GM19455 (cell line): Measurements from ENCODE around the gene NEIL1.
"Not testable (repeated sequence)": the region's sequence is repeated elsewhere in the genome, so short reads cannot be mapped to it uniquely, and the experiment has no call there.

Source experiments
- ATAC-seq: cut with Tn5 transposase; IDR thresholded peaks from one replicate; pipeline ENCODE4 v1.9.1; 2021; ENCODE audit not compliant: unreplicated experiment

Gene NEIL1, protein sequence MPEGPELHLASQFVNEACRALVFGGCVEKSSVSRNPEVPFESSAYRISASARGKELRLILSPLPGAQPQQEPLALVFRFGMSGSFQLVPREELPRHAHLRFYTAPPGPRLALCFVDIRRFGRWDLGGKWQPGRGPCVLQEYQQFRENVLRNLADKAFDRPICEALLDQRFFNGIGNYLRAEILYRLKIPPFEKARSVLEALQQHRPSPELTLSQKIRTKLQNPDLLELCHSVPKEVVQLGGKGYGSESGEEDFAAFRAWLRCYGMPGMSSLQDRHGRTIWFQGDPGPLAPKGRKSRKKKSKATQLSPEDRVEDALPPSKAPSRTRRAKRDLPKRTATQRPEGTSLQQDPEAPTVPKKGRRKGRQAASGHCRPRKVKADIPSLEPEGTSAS

DNA sequence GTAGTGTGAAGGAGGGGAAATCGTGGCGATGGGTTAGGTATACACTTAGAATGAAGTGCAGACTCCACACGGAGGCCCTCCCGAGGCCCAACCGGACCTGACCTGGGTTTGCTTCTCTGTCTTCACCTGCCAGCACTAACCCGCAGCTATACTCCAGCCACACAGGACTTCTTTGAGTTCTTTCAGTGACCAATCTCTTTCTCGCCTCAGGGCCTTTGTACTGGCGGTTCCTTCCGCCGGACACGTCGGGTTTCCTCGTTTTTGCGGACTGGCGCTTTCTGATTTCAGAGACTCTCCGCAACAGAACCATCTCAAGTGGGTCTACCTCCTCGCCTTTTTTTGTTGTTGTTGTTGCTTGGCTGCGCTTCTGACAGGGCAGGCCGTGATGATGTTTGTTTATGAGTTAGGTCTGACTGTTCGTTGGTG is at the start of gene NEIL1:
Gene NEIL1, plus strand, starts transcription at position 244 of the 426 bp plus-strand sequence. CDS start 1,867 bp downstream, outside the sequence.
- no peak for ATAC-seq

- ATAC-seq, result peak; percentile 64
Measured at GRCh38 chr15:75298541-75299310, 48.1 kb upstream of the NEIL1 start.

- peak; percentile 55 for ATAC-seq
Measured at GRCh38 chr15:75299311-75299688, 47.5 kb upstream of the NEIL1 start.

- not testable (repeated sequence) for ATAC-seq
Measured at GRCh38 chr15:75300026-75300425, 46.8 kb upstream of the NEIL1 start.

GRCh38 chr15:75302318-75302717 is 44.5 kb upstream of the NEIL1 start:
- no peak for ATAC-seq

- not testable (repeated sequence) for ATAC-seq
Measured at GRCh38 chr15:75302753-75303152, 44.1 kb upstream of the NEIL1 start.

DNA sequence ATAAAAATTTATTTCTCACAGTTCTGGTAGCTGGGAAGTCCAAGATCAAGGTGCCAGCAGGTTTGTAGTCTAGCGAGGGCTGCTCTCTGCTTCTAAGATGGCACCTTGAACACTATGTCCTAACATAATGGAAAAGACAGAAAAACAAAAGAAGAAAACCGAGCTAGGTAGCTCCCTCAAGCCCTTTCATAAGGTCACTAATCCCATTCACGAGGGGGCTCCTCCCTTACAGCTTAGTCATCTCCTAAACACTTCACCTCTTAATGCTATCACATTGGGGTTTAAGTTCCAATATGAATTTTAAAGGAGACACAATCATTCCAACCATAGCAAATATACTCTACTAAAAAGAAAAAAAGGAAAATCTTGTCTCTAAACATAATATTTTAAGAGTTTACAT is 40.7 kb upstream of the NEIL1 start:
- ATAC-seq, result no peak

DNA sequence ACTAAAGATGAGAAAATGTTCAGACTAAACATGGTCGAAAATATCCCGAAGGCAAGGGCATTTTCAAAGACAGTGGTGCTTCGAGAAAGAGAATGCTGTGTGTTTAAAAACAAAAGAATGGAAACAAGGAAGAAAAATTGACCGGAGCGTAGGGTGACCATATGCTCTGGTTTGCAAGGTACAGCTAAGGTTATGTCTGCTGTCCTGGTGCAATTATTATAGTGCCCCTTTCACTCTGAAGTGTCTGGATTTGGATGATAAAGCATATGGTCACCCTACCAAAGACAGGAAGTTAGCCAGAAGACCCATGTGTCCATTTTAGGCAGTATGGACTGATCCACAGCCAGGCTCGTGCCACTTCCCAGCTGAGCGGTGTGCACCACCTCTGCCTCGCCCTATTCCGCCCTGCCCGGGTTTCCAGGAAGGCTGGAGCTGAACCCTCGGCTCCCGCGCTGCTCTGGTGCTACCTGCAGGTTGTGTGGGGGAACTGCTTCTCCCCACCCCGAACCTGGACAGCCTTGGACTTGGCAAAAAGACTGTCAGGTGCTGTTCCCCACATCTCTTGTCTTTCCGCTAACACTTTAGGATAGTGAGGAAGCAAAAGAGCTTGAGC is 39.0 kb upstream of the NEIL1 start:
- ATAC-seq, result no peak

GRCh38 chr15:75309711-75310110 is 37.1 kb upstream of the NEIL1 start:
- no peak for ATAC-seq

GRCh38 chr15:75312548-75312947 is 34.3 kb upstream of the NEIL1 start:
- not testable (repeated sequence) for ATAC-seq

DNA sequence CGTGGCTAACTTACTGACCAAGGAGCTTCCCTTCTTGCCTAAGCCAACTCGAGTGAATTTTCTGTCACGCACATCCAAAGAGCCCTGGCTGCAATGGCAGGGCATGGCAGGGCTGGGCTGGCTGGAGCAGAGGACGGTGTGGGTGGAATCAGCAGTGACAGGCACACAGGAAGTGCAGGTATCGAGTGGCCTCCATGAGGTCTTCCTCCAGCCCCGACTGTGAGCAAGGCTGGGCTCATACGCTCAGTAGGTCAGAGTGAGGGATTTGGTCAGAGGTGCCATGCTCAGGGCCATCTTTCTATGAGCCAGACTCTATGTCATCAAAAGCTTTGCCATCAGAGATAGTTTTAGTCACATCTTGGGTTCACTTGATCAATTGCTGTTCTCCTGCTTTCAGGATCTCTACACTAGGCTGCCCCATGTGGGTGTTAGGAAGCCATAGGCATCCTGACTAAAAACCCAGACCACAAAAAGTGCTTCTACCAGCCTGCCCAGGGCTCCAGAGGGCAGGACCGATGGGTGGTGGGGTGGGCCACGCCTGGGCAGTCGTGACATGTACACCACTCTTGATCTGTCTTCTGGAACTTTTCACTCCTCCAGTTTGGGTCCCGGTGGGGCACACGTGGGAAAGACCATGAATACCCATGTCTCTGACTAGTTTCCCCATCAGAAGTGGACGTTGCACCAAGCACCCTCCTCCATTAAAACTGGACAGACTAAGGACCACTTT is 33.6 kb upstream of the NEIL1 start:
- no peak for ATAC-seq

DNA sequence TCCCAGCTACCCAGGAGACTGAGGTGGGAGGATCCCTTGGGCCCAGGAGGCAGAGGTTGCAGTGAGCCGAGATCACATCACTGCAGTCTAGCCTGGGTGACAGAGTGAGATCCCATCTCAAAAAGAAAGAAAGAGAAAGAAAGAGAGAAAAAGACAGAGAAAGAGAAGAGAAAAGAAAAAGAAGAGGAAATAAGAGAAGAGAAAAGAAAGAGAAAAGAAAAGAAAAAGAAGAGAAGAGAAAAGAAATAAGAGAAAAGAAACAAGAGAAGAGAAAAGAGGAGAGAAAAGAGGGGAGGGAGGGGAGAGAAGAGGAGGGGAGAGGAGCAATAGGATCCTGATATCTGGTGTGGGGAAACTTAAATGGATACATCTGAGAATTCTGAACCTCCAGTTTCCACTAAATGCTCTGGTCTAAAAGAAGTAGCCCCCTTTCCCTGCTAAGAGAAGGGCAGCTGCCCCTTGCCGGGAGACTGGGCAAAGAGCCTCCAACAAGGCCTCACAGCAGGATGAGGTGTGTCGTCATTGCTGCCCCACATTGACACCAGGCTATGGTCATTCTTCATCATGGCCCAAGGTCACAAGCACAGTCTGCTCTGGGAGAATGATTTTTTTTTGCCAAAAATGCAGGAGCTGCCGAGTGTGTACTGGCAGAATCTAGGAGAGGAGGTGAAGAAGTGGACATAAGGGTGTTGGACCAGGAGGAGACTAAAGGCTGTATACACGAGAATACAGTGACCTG is 32.1 kb upstream of the NEIL1 start:
- no peak for ATAC-seq

DNA sequence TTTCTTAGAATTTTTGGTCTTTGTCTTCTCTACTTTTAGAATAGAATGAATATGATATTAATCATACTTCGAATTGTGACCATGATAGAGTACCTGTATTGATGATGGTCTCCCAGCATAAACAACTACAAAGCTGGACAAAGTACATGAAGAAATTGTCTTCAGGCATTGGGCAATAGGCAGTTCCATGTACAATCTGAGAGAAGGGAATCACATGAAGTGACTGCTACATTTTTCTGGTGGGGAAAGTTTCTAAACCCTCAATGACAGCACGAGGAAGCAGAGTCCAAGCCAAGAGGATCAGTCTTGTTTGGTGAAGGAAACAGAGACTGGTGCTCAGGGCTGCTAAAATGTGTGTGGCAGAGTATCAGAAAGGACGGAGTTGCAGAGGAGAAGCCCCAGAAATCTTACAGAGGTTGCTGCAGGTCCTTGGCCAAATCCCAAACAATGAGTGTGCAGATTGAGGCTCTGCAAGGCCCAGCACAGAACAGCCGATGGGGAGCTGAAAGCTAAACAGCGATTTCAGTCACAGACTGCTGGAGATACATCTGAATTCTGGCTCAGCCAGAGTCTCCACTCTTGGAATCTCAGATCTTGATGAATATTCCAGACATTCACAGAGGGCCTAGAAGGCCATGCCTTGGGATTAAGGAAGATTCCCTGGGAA is 27.5 kb upstream of the NEIL1 start:
- not testable (repeated sequence) for ATAC-seq

DNA sequence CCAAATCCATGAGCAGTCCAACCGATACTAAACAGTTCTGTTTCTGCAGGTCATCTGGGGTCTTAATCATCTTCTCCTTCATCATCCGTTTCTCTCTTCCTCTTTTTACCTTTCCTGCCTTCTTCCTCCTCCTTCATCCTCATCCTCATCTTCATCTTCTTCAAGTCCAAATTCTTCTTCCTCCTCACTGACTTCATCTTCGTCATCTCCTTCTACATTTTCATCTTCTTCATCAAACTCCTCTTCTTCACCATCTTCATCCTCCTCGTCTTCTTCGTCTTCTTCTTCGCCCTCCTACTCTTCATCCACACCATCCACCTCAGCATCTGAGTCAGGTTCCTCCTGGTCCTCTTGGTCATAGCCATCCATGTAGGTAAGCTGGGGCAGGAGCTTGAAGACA is 25.1 kb upstream of the NEIL1 start:
- ATAC-seq, result no peak

- no peak for ATAC-seq
Measured at GRCh38 chr15:75325922-75326321, 20.9 kb upstream of the NEIL1 start.

DNA sequence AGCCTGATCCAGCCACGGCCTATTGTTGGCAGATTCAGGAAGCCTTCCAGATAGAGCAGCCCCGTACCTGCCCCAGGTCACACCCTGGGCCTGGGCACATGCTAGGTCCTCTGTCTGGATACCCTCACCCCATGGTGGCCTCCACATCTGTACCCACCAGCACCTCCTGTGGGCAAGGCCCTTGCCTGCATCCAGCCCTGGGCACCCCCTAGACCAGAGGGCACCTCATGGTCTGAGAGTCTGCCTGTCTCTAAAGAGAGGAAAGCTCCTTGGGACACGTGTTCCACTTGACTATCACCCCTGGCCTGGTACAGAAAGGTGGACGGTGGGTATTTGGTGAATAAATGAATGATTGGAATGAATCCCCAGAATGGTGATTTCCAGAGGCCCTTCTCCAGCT is 19.8 kb upstream of the NEIL1 start:
- ATAC-seq, result no peak

- ATAC-seq, result no peak
Measured at GRCh38 chr15:75327491-75327890, 19.3 kb upstream of the NEIL1 start.

DNA sequence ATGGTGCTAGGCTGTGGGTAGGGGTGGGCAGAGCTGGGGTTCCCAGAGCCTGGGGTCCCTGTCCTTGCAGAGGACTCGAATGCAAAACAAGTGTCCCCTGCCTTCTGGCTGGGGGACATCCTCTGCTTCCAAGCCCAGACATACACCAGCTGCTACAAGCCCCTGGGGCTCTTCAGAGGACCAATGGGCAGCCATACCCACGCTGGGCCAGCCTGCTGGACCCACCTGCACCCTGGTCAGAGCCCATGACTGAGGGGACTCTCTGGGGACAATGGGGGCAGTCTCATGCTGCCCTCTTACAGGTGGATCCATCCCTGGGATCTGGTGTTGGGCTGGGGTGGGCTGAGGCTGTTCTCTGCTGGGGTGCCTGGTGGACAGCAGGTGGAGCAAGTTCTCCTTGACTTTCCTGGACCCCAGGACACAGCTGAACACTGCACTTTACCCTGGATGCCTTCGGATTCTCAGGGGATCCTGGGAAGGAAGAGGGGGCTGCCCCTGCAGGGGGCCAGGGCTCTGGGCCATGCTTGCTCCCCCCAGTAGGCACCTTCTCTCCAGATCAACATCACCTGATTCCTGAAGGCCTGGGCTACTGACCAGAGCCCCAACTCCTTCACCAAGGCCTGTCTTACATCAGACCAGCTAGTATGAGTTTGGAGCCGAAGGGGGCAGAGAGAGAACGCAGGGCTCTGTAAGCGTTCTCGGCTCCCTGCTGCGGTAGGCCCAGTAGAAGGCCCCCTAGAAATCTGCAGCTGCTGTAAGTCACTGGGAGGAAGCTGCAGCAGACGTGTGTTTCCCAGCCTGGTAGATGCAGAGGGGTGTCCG is 18.1 kb upstream of the NEIL1 start:
- no peak for ATAC-seq

DNA sequence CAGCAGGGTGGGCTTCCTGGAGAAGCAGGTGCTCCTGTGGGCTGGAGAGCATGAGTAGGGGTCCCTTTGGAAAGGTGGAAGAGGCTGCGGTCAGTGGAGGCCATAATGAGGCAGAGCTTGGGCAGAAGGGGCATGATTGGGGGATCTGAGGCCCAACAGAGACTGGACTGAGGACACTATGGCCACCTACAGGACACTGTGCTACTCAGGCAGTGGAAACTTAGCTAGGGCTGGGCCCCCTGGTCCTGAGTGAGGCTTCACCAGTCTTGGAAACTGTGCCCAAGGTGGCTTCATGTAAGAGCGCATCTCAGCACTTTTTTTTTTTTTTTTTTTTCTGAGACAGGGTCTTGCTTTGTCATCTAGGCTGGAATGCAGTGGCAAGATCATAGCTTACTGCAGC is 17.3 kb upstream of the NEIL1 start:
- no peak for ATAC-seq
